Endothelial cell of umbilical vein (primary cell): ENCODE data around the gene KRT222.

Experiments
- CTCF ChIP-seq, 2 donors: IDR thresholded peaks; 1 replicate in 1 of 2; 2 replicates in 1 of 2; pipeline ENCODE4 v1.5.1; 2011; ENCODE audit warnings: low read length in 2 of 2, mild to moderate bottlenecking in 2 of 2, moderate library complexity in 2 of 2, control low read depth in 1 of 2, inconsistent platforms in 1 of 2, low read depth in 1 of 2; ENCODE audit not compliant: insufficient read depth in 1 of 2; ENCODE audit errors: extremely low read depth in 1 of 2
- EZH2 ChIP-seq: IDR thresholded peaks from 2 replicates; pipeline ENCODE4 v1.6.1; 2012; ENCODE audit warnings: borderline replicate concordance, low read depth, mild to moderate bottlenecking, moderate library complexity, low read length, inconsistent platforms; ENCODE audit not compliant: severe bottlenecking
- JUN ChIP-seq: IDR thresholded peaks from 2 replicates; pipeline ENCODE4 v1.6.1; 2011; ENCODE audit warnings: borderline replicate concordance, low read depth; ENCODE audit not compliant: insufficient read length, insufficient read depth
- MYC ChIP-seq: IDR thresholded peaks from one replicate; pipeline ENCODE4 v1.6.1; 2011; ENCODE audit warnings: mild to moderate bottlenecking, low read depth, low read length
- POLR2A ChIP-seq: IDR thresholded peaks from 2 replicates; pipeline ENCODE4 v1.6.1; 2012; ENCODE audit warnings: low read depth, mild to moderate bottlenecking, control low read depth, low read length
- TF ChIP-seq, protein P1 (sequence below): IDR thresholded peaks from 2 replicates; pipeline ENCODE4 v1.6.1; 2011; ENCODE audit not compliant: insufficient read depth, insufficient read length

DNA sequence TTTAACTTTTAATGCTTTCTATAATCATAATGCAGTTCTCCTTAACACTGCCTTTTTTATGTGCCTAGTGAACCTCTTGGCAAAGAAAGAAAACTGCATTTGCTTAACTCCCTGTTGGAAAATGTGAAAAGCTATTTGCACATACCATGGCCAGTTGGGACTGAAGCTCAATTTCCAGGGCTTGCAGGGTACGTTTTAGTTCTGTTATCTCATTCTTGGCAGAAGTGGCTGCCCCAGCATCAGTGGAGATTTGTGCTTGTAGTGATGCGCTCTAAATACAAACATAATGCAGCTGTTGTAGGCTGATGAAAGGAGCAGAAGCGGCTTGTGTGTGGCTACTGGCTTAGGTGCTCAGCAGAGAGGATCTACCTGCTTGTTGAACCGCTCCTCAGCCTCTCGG is 34.9 kb upstream of the KRT222 start:
- no peak for TF ChIP-seq CTCF (IDR thresholded peaks at IDR 0.05; ENCODE audit: extremely low read depth in 1 of 2, insufficient read depth in 1 of 2, low read depth in 1 of 2, low read length in 2 of 2)
- no peak for TF ChIP-seq EZH2
- TF ChIP-seq, protein P1, sequence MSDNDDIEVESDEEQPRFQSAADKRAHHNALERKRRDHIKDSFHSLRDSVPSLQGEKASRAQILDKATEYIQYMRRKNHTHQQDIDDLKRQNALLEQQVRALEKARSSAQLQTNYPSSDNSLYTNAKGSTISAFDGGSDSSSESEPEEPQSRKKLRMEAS: no peak
- no peak for TF ChIP-seq POLR2A
- no peak for TF ChIP-seq JUN
- TF ChIP-seq MYC: no peak
